GM19452 (cell line): ENCODE measurements around the gene ULBP2.
"Not testable (repeated sequence)": the region's sequence is repeated elsewhere in the genome, so short reads cannot be mapped to it uniquely, and the experiment has no call there.

Experiments used
- ATAC-seq: cut with Tn5 transposase; IDR thresholded peaks from one replicate; pipeline ENCODE4 v1.9.1; 2021; ENCODE audit not compliant: unreplicated experiment

Gene ULBP2

DNA sequence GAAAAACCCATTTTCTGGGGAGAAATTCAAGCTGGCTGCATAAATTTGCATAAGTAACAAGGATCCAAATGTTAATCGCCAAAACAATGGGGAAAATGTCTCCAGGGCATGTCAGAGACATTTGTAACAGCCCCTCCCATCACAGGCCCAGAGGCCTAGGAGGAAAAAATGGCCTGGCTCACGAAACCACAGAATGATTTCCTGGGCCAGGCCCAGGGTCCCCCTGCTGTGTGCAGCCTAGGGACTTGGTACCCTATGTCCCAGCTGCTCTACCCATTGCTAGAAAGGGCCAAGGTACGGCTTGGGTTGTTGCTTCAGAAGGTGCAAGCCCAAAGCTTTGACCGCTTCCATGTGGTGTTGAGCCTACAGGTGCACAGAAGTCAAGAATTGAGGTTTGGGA, 33.3 kb upstream of the ULBP2 start:
- ATAC-seq = not testable (repeated sequence)

- ATAC-seq = no peak
Observed at GRCh38 chr6:149909701-149910470, 31.9 kb upstream of the ULBP2 start.

DNA sequence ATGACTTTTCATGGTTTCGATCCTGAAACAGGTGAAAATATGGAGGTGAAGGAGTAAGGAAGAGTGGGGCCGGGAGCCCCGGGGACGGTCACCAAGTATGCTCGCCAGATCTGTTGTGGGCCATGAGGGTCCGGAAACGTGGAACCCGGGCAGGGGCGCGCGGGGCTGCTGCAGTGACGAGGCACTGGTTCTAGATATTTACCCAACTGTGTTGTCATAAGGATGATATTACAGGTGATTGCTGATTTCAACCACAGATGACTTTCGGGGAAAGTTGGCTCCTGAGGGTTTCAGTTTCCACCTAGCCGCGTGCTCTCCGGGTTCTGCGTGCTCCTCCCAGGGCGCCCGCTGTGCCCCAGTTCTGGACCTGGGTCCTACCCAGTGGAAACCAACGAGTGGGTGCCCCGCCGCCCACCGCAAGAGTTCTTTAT, 31.1 kb upstream of the ULBP2 start:
- ATAC-seq = no peak

DNA sequence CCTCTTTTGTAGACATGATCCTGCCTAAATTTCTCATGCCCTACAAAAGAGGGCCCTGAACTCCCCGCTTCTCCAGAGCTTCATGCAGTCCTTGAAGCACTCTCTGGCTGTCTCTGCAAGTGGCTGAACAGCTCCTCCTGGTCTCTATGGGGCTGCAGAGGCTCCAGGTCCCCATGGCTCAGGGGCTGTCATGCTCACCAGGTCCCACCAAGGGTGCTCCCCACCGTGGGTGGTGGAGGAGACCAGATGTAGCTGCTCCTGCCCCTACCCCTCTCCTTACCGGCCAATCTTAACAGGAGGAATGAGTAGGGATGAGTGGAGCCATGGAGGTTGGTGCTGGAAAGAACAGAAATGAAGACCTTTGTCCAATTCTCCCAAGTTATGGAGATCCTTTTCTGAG, 29.1 kb upstream of the ULBP2 start:
- not testable (repeated sequence) for ATAC-seq

DNA sequence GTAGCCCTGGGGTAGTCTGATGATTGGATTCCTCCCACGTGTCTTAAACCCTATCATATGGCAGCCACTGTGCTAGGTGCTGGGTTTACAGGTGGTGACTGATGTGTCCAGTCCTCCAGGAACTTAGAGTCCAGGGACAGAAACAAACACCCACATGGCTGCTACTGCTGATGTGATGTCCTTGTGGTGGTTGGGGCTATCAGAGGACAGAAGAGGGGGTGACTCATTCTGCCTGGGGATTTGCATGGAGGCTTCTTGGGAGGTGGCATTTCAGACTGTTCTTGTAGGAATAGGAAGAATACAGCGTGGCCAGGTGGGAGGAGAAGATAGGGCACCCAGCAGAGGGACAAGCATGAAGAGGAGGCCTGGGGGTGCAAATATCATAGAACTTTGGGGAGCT, 28.7 kb upstream of the ULBP2 start:
- ATAC-seq = no peak

DNA sequence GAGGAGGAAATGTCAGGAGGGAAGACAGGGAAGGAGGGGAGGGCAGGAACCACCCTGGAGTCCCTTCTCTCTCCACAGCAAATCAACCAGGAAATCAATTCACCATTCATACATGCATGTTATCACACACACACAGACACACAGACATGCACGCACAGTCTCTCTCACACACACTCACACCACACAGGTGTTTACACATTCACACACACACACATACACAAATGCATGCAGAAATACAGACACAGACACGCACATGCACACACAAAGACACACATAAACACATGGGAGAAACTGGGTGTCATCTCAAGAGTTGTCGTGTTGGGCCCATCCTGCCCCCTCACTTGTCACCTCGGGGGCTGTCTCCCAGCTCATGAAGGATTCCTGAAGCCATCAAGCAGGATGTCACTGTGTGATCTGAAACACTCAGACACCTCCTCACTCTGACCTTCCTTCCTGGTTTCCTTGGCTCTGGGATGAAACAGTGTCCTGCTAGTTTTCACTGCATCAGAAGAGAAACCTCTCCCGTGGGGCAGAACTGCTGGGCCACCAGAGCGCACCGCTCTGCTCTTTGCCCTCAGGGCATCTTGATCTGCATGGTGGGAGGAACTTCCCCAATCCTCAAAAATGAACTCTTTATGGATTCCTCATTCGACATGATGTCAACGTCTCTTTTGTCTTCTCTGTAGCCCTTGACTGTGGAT, 28.1 kb upstream of the ULBP2 start:
- no peak for ATAC-seq

GRCh38 chr6:149915970-149916865, 25.6 kb upstream of the ULBP2 start:
- no peak for ATAC-seq

GRCh38 chr6:149917679-149918078, 24.1 kb upstream of the ULBP2 start:
- ATAC-seq = no peak

- ATAC-seq = no peak
Observed at GRCh38 chr6:149918151-149918905, 23.5 kb upstream of the ULBP2 start.

GRCh38 chr6:149919126-149919833, 22.5 kb upstream of the ULBP2 start:
- ATAC-seq = not testable (repeated sequence)

DNA sequence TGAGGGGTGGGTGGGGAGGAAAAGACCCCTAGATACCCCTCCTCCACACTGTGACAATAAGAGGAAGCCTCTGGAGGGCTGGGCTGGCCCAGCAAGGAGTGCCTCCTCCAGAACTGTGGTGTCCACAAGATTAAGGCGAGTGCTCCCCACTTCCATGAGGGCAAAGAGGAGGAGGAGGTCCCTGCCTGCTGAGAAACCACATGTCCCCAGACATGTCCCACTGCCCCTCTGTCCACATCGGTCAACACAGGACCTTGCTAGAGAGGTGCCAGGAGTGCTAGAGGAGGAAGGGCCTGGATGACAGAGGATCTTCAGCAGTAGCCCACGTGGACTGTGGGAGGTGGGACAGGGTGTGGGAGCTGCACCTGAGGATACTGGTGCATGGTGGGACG, 22.0 kb upstream of the ULBP2 start:
- no peak for ATAC-seq

GRCh38 chr6:149921361-149921760, 20.5 kb upstream of the ULBP2 start:
- ATAC-seq = no peak

DNA sequence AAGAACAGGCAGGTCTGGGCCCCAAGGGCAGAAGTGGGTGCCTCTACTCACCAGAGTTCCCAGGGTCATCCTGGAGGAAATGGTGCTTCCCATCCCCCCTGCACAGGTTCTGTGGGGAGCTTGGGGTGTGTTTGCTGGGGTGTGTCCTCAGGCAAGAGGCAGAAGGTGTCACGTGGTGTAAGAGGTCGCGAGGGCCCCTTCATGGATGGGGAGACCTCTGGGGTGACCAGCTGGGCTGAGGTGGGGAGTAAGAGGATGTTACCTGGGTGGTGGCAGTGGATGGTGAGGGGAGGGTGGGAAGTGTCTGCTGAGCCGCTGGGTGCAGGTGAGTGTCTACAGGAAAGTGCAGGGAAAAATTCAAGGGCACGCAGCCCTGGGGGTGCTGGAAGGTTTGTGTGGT, 19.7 kb upstream of the ULBP2 start:
- ATAC-seq = not testable (repeated sequence)

DNA sequence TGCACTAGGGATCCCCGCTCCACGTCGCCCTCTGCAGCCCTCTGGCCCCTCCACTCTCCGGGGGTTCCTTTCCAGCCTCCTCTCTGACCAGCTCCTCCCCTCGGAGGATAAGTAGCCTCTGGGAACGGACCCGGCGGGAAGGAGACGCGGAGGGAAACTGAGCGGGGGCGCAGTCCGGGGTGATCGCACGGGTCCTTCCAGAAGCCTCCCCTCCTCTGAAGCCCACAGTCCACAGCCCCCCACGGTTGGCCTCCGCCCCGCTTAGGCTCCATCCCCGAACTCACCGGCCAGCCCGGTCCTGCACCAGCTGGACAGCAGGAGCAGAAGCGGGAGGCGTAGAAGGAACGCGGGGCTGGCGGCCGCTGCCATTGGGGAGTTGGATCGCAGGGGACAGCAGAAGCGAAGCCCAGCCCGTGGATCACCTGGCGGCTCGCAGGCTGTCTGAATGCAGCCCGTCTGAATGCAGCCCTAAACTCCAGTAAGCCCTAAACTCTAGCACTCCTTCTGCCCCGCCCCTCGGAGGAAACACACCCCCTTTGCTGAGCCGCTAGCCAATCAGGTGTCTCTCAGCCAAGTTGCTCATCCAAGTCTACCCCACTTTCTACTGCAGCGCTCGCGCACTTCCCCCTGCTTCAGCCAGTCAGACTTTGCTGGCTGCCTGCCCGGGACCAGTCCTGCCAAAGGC, 19.0 kb upstream of the ULBP2 start, which contains the start of gene RAET1G:
RAET1G (minus strand) TSS at position 480 of the 685 bp plus-strand sequence; CDS start at position 369, 111 bp downstream.
- no peak for ATAC-seq

GRCh38 chr6:149923327-149923986, 18.4 kb upstream of the ULBP2 start:
- ATAC-seq = no peak

DNA sequence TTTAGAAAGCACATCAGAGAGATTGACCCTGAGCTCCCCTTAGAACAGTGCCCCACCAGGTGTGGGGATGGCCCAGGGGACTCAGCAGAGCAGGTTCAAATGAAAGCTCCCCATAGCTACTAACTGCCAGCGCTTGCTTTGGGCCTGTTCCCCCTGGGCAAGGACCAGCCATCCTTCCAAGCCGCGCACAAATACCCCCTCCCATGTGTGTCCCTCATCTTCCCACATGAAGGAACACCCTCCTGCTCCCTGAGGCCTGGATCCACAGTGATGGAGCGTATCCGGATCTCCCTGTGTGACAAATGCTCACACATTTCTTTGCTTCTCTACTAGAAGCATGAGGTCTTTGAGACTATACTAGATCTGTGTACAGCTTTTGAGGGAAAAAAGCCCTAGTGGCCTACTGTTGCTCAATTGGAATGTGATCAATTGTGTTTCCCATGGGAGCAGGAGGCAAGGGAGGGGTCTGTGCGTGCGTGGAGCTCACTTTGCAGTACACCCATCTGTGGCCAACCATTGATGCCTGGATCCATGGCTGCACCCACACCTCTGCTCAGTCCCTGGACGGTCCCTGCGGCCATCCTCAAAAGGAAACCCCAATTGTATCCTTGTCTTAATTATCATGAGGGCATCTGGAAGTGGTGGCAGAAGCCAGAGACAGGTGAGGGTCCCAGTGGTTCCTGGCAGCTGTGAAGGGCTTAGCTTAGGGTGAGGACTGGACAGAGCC, 17.4 kb upstream of the ULBP2 start:
- ATAC-seq = no peak

DNA sequence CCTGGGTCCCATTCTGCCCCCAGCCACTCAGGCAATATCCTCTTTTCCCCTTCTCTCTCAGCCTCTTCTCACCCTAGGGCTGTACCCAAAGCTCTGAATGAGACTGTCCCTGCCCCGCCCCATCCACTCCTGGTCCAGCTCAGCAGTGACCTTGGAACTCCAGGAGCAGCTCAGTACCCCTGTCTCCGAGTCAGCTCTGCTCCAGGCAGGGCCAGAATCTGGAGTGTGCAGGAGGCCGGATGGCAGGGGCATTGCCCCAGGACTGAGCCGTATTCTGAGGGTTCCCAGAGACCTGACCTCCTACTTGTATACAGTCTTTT, 16.9 kb upstream of the ULBP2 start:
- no peak for ATAC-seq

DNA sequence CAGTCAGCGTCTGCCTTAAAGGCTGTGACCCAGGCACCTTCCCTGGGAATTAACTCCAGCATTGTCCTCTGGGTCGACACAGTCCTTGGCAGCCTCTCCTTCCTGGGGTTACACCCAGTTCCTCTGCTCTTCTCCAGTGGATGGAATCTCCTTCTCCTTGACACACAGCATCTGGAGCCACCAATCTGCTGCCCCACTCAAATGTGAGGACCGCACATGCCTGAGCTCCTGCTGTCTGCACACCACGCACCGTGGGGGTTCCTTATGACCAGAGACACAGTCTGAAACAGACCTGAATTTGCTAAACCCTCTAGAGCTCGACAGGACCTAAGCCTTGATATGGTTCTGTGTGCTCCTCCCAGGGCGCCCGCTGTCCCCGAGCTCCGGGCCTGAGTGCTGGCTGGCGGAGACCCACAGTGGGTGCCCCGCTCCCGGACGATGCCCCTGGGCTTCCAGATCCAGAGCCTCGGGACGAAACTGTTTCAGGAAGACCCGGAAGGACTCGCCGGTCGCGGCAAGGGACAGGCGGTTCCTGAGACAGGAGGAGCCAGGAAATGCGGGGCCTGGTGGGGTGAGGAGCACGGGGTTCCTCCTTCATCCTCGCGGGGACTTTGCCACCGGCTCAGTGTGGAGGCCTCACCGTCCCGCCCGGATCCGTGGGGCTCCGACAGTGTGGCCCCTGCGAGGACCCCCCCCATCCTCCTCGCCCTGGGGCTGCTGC, 16.4 kb upstream of the ULBP2 start:
- ATAC-seq = no peak
